ENCODE results near the gene MTMR2.

DNA sequence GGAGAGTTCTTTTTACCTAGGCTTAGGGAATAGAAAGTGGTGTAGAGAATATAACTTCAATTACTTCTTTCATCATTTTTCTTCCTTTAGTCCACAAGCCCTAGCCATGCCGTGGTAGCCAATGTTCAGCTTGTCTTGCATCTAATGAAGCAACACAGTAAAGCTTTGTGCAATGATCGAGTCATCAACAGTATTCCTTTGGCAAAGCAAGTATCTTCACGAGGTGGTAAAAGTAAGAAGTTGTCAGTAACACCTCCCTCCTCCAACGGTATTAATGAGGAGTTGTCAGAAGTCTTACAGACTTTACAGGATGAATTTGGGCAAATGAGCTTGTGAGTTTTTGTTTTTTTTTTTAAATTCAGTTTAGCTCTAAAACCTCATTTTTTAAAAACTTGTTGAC lies 96.2 kb downstream of the MTMR2 start:
- TF ChIP-seq NCOA4 (IDR thresholded peaks at IDR 0.05; ENCODE audit: partially characterized antibody): no peak
- TF ChIP-seq MYBL2 (IDR thresholded peaks at IDR 0.05; ENCODE audit: low read depth): no peak
- TF ChIP-seq MYBL2 (CRISPR knock-in tag; IDR thresholded peaks at IDR 0.05; ENCODE audit: borderline replicate concordance): no peak
- TF ChIP-seq, protein P1, sequence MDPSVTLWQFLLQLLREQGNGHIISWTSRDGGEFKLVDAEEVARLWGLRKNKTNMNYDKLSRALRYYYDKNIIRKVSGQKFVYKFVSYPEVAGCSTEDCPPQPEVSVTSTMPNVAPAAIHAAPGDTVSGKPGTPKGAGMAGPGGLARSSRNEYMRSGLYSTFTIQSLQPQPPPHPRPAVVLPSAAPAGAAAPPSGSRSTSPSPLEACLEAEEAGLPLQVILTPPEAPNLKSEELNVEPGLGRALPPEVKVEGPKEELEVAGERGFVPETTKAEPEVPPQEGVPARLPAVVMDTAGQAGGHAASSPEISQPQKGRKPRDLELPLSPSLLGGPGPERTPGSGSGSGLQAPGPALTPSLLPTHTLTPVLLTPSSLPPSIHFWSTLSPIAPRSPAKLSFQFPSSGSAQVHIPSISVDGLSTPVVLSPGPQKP (CRISPR knock-in tag; IDR thresholded peaks at IDR 0.05): no peak
- TF ChIP-seq, protein P2, sequence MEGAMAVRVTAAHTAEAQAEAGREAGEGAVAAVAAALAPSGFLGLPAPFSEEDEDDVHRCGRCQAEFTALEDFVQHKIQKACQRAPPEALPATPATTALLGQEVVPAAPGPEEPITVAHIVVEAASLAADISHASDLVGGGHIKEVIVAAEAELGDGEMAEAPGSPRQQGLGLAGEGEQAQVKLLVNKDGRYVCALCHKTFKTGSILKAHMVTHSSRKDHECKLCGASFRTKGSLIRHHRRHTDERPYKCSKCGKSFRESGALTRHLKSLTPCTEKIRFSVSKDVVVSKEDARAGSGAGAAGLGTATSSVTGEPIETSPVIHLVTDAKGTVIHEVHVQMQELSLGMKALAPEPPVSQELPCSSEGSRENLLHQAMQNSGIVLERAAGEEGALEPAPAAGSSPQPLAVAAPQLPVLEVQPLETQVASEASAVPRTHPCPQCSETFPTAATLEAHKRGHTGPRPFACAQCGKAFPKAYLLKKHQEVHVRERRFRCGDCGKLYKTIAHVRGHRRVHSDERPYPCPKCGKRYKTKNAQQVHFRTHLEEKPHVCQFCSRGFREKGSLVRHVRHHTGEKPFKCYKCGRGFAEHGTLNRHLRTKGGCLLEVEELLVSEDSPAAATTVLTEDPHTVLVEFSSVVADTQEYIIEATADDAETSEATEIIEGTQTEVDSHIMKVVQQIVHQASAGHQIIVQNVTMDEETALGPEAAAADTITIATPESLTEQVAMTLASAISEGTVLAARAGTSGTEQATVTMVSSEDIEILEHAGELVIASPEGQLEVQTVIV (CRISPR knock-in tag; IDR thresholded peaks at IDR 0.05; ENCODE audit: borderline replicate concordance): no peak
- no peak for TF ChIP-seq ZNF384 (IDR thresholded peaks at IDR 0.05; ENCODE audit: low read depth, low read length)
- TF ChIP-seq, protein P3, sequence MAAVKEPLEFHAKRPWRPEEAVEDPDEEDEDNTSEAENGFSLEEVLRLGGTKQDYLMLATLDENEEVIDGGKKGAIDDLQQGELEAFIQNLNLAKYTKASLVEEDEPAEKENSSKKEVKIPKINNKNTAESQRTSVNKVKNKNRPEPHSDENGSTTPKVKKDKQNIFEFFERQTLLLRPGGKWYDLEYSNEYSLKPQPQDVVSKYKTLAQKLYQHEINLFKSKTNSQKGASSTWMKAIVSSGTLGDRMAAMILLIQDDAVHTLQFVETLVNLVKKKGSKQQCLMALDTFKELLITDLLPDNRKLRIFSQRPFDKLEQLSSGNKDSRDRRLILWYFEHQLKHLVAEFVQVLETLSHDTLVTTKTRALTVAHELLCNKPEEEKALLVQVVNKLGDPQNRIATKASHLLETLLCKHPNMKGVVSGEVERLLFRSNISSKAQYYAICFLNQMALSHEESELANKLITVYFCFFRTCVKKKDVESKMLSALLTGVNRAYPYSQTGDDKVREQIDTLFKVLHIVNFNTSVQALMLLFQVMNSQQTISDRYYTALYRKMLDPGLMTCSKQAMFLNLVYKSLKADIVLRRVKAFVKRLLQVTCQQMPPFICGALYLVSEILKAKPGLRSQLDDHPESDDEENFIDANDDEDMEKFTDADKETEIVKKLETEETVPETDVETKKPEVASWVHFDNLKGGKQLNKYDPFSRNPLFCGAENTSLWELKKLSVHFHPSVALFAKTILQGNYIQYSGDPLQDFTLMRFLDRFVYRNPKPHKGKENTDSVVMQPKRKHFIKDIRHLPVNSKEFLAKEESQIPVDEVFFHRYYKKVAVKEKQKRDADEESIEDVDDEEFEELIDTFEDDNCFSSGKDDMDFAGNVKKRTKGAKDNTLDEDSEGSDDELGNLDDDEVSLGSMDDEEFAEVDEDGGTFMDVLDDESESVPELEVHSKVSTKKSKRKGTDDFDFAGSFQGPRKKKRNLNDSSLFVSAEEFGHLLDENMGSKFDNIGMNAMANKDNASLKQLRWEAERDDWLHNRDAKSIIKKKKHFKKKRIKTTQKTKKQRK (IDR thresholded peaks at IDR 0.05; ENCODE audit: borderline replicate concordance, low read depth, low read length): no peak
- no peak for TF ChIP-seq SP1 (CRISPR knock-in tag; IDR thresholded peaks at IDR 0.05)
- no peak for TF ChIP-seq POLR2A (conservative IDR thresholded peaks at IDR 0.05)
